Astrocyte (in vitro differentiated cells and primary cell): ENCODE results near the gene RILPL1. TPM values are rescaled to one million over a fixed set of nuclear protein-coding genes. Genes with fewer than 3 reads are reported as not detected.
A peak's percentile ranks its signal among the peaks of the same experiment; 100 is the strongest.
"Not testable (repeated sequence)": the region's sequence is repeated elsewhere in the genome, so short reads cannot be mapped to it uniquely, and the experiment has no call there.

ENCODE experiments used
- DNase-seq: peaks from one replicate; pipeline ENCODE4 v3.0.0-alpha.2; 2010; ENCODE audit warnings: low read depth
- FAIRE-seq: peaks from 2 replicates; lab custom pipeline; 2011; peaks lifted over from hg19 to GRCh38; lab: Jason Lieb, UNC
- H2AFZ ChIP-seq: 2 replicates; pipeline ENCODE4 v1.6.0; 2012; ENCODE audit warnings: low read depth, low read length, inconsistent platforms
- H3K27ac ChIP-seq: 2 replicates; pipeline ENCODE4 v1.5.1; 2011; ENCODE audit warnings: low read depth, low read length, inconsistent platforms
- H3K27me3 ChIP-seq: 2 replicates; pipeline ENCODE4 v1.6.0; 2011; ENCODE audit warnings: low read length, inconsistent platforms; ENCODE audit not compliant: insufficient read depth
- H3K36me3 ChIP-seq: 2 replicates; pipeline ENCODE4 v1.5.1; 2011; ENCODE audit warnings: low read length, inconsistent platforms; ENCODE audit not compliant: insufficient read depth
- H3K4me1 ChIP-seq: 2 replicates; pipeline ENCODE4 v1.5.1; 2011; ENCODE audit warnings: low read length, inconsistent platforms; ENCODE audit not compliant: insufficient read depth
- H3K4me2 ChIP-seq: 2 replicates; pipeline ENCODE4 v1.6.0; 2012; ENCODE audit warnings: low read length, inconsistent platforms
- H3K4me3 ChIP-seq: 2 replicates; pipeline ENCODE4 v1.5.1; 2011; ENCODE audit warnings: low read depth, mild to moderate bottlenecking, low read length, inconsistent platforms; ENCODE audit not compliant: insufficient read depth
- H3K79me2 ChIP-seq: 2 replicates; pipeline ENCODE4 v1.6.0; 2012; ENCODE audit warnings: mild to moderate bottlenecking, low read length, inconsistent platforms; ENCODE audit not compliant: insufficient read depth
- H3K9ac ChIP-seq: 2 replicates; pipeline ENCODE4 v1.6.0; 2012; ENCODE audit warnings: mild to moderate bottlenecking, low read length, inconsistent platforms
- H3K9me3 ChIP-seq: 2 replicates; pipeline ENCODE4 v1.5.1; 2012; ENCODE audit warnings: low read depth, mild to moderate bottlenecking, low read length, inconsistent platforms; ENCODE audit not compliant: insufficient read depth
- H4K20me1 ChIP-seq: 2 replicates; pipeline ENCODE4 v1.6.0; 2012; ENCODE audit warnings: low read length, inconsistent platforms; ENCODE audit not compliant: insufficient read depth
- H3K27ac Mint-ChIP-seq: one replicate; pipeline ENCODE4 v1.8.0; 2021; ENCODE audit warnings: mild to moderate bottlenecking, mixed read lengths; ENCODE audit not compliant: unreplicated experiment
- H3K27me3 Mint-ChIP-seq: one replicate; pipeline ENCODE4 v1.8.0; 2021; ENCODE audit warnings: low read depth, mixed read lengths; ENCODE audit not compliant: unreplicated experiment
- H3K36me3 Mint-ChIP-seq: one replicate; pipeline ENCODE4 v1.8.0; 2021; ENCODE audit warnings: low read depth, mixed read lengths; ENCODE audit not compliant: unreplicated experiment
- H3K4me1 Mint-ChIP-seq: one replicate; pipeline ENCODE4 v1.8.0; 2021; ENCODE audit warnings: low read depth, mixed read lengths; ENCODE audit not compliant: unreplicated experiment
- H3K4me3 Mint-ChIP-seq: one replicate; pipeline ENCODE4 v1.8.0; 2021; ENCODE audit warnings: mild to moderate bottlenecking, moderate library complexity, mixed read lengths; ENCODE audit not compliant: unreplicated experiment
- H3K9me3 Mint-ChIP-seq: one replicate; pipeline ENCODE4 v1.8.0; 2021; ENCODE audit warnings: mild to moderate bottlenecking, mixed read lengths; ENCODE audit not compliant: unreplicated experiment
- EZH2 ChIP-seq: IDR thresholded peaks from 2 replicates; pipeline ENCODE4 v1.6.1; 2012; ENCODE audit warnings: mild to moderate bottlenecking, low read length, inconsistent platforms; ENCODE audit not compliant: insufficient read depth
- total RNA-seq: library from RNA; stranded (reverse); gene quantifications from 2 replicates; pipeline ENCODE4 v1.2.1, GENCODE V29; 2021
- TF ChIP-seq, protein P1 (sequence below): IDR thresholded peaks from 2 replicates; pipeline ENCODE4 v1.5.1; 2011; ENCODE audit warnings: low read depth, mild to moderate bottlenecking, inconsistent platforms, low read length, moderate library complexity; ENCODE audit not compliant: insufficient read depth

The RILPL1 gene
- total RNA-seq, 1 donor from 2014 or later, result 23.0 TPM

DNA sequence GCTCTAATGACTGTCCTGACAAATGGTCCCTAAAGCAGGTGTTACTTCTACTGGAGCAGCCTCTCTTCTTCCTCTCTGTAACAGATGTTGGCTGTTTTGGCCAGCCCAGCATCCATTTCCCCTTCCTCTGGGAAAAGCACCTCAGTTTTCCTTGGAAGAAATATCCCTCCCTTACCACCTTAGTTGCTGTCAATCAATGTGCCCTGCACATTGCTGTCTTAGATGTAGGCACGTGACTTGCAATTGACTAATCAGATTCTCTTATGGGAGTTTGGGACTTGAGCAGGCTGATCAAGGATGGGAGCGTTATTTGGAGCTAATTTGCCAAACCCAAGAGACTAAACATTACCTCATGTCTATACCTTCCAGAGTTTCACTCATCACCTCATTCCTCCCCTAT is 38.9 kb upstream of the RILPL1 start:
- DNase-seq, result no peak
- no peak overlapping the region for H3K4me3 ChIP-seq
- no peak overlapping the region for H2AFZ ChIP-seq
- H3K9me3 ChIP-seq, result no peaks in the 10 kb centered on the region
- Mint-ChIP-seq H3K9me3 (no peaks in the 10 kb centered on the region), H3K27ac (no peak overlapping the region), H3K4me3 (no peak overlapping the region), H3K36me3 (peaks cover 4% of the 10 kb centered on the region), H3K27me3 (no peaks in the 10 kb centered on the region), H3K4me1 (peaks cover 13% of the 10 kb centered on the region)
- no peaks in the 10 kb centered on the region for H3K27me3 ChIP-seq
- H3K4me2 ChIP-seq, result no peak overlapping the region
- H3K4me1 ChIP-seq, result no peaks in the 10 kb centered on the region
- FAIRE-seq, result no peak
- H3K27ac ChIP-seq, result no peak overlapping the region
- no peak for TF ChIP-seq EZH2
- TF ChIP-seq, protein P1, sequence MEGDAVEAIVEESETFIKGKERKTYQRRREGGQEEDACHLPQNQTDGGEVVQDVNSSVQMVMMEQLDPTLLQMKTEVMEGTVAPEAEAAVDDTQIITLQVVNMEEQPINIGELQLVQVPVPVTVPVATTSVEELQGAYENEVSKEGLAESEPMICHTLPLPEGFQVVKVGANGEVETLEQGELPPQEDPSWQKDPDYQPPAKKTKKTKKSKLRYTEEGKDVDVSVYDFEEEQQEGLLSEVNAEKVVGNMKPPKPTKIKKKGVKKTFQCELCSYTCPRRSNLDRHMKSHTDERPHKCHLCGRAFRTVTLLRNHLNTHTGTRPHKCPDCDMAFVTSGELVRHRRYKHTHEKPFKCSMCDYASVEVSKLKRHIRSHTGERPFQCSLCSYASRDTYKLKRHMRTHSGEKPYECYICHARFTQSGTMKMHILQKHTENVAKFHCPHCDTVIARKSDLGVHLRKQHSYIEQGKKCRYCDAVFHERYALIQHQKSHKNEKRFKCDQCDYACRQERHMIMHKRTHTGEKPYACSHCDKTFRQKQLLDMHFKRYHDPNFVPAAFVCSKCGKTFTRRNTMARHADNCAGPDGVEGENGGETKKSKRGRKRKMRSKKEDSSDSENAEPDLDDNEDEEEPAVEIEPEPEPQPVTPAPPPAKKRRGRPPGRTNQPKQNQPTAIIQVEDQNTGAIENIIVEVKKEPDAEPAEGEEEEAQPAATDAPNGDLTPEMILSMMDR, result no peak
- H3K79me2 ChIP-seq, result no peaks in the 10 kb centered on the region
- no peak overlapping the region for H3K9ac ChIP-seq
- H3K36me3 ChIP-seq, result no peaks in the 10 kb centered on the region
- no peaks in the 10 kb centered on the region for H4K20me1 ChIP-seq

DNA sequence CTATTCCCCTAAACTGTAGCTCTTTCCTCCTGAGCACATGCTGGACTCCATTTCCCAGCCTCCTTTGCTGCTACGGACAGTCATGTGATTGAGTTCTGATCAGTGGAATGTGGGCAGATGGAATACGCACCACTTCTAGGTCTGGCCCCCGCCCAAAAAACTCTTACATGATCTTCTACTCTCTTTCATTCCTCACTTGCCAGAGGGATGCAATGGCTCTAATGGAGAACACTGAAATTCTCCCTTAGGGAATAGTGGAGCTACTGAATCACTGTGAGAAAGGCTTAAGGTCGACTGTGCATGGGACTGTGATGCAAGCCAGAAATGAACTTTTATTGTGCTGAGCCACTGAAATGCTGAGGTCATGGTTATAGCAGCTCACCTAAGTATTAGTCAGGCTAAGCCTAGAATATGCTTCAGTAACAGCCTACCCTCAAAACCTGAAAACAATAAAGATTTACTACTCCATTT is 37.9 kb upstream of the RILPL1 start:
- Histone ChIP-seq H3K9me3 (no peaks in the 10 kb centered on the region), H3K4me2 (peak overlapping the region; percentile 3)
- H3K27ac Mint-ChIP-seq, result no peak overlapping the region

DNA sequence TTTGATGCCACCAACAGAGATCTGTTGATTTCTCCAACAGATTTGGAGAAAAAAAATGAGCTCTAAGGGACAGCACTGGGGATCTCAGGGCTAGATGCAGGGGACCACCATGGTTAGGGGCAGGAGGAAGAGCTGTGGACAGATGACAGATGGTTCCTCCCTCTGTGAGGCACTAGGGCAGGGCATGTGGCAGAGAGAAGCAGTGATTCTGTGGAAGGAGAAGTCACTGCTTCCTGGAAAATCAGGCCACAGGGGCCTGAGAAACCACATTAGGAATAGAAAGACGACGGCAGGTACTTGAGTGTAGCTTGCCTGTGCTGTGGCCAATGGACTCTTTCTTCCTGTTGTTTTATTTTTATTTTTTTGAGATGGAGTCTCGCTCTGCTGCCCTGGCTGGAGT is 25.9 kb upstream of the RILPL1 start:
- no peak for DNase-seq
- Mint-ChIP-seq H3K36me3 (no peaks in the 10 kb centered on the region), H3K27me3 (peaks cover 4% of the 10 kb centered on the region), H3K9me3 (peaks cover 2% of the 10 kb centered on the region), H3K27ac (no peak overlapping the region), H3K4me1 (no peaks in the 10 kb centered on the region), H3K4me3 (no peak overlapping the region)
- Histone ChIP-seq H3K9ac (no peak overlapping the region), H3K79me2 (no peaks in the 10 kb centered on the region), H2AFZ (no peak overlapping the region), H4K20me1 (no peaks in the 10 kb centered on the region), H3K4me1 (no peaks in the 10 kb centered on the region), H3K27me3 (no peaks in the 10 kb centered on the region), H3K4me2 (no peak overlapping the region), H3K4me3 (no peak overlapping the region), H3K36me3 (no peaks in the 10 kb centered on the region), H3K9me3 (no peaks in the 10 kb centered on the region), H3K27ac (no peak overlapping the region)
- TF ChIP-seq, protein P1, result no peak
- no peak for TF ChIP-seq EZH2
- no peak for FAIRE-seq

More for the DNA sequence above, 37.9 kb upstream of the RILPL1 start:
- peaks cover 13% of the 10 kb centered on the region for H3K4me1 Mint-ChIP-seq
- FAIRE-seq (no peak), DNase-seq (peak; percentile 59)
- Histone ChIP-seq H3K27ac (no peak overlapping the region), H3K4me3 (no peak overlapping the region), H2AFZ (no peak overlapping the region), H3K79me2 (no peaks in the 10 kb centered on the region), H3K27me3 (no peaks in the 10 kb centered on the region), H3K4me1 (no peaks in the 10 kb centered on the region), H4K20me1 (no peaks in the 10 kb centered on the region), H3K9ac (no peak overlapping the region), H3K36me3 (no peaks in the 10 kb centered on the region)
- no peaks in the 10 kb centered on the region for H3K9me3 Mint-ChIP-seq
- H3K36me3 Mint-ChIP-seq, result peaks cover 4% of the 10 kb centered on the region
- H3K4me3 Mint-ChIP-seq, result no peak overlapping the region
- no peaks in the 10 kb centered on the region for H3K27me3 Mint-ChIP-seq
- no peak for TF ChIP-seq EZH2
- TF ChIP-seq, protein P1, result no peak

- H3K4me2 ChIP-seq, H3K27me3 ChIP-seq, H3K36me3 ChIP-seq, H3K9ac ChIP-seq, H3K36me3 Mint-ChIP-seq, H3K4me3 Mint-ChIP-seq, H3K4me1 ChIP-seq, H4K20me1 ChIP-seq, FAIRE-seq, H3K27ac ChIP-seq, H3K4me3 ChIP-seq, H3K9me3 ChIP-seq, H3K27ac Mint-ChIP-seq, H2AFZ ChIP-seq, H3K9me3 Mint-ChIP-seq, H3K4me1 Mint-ChIP-seq, DNase-seq, H3K27me3 Mint-ChIP-seq, H3K79me2 ChIP-seq: not testable (repeated sequence)
These were observed 25.0 kb upstream of the RILPL1 start for GRCh38 chr12:123558487-123558886.
